Activated CD4-positive, alpha-beta T cell treated with anti-CD3 and anti-CD28 coated beads for 36 hours (primary cell): ENCODE measurements around the gene CLASRP. TPM values are rescaled to one million over a fixed set of nuclear protein-coding genes. Genes with fewer than 3 reads are reported as not detected.

Experiments used
- ATAC-seq: fragments of 200-7000 bp; cut with Tn5 transposase; one replicate; pipeline ENCODE4 v1.10.0; 2021; ENCODE audit warnings: mild to moderate bottlenecking, moderate library complexity
- CTCF ChIA-PET: fragments of 350-600 bp; sonication (Branson Sonifier 250); formaldehyde crosslinking; loops from one replicate; lab custom pipeline; 2021; ENCODE audit warnings: antibody characterized with exemption; lab: Charles Lee
- POLR2A ChIA-PET: fragments of 350-600 bp; sonication (Branson Sonifier 250); formaldehyde crosslinking; loops from one replicate; lab custom pipeline; 2021; ENCODE audit warnings: antibody characterized with exemption, inconsistent platforms; lab: Charles Lee
- DNase-seq: peaks from one replicate; pipeline ENCODE4 v3.0.0-alpha.2; 2020
- H3K27ac Mint-ChIP-seq: one replicate; pipeline ENCODE4 v1.8.0; 2021; ENCODE audit warnings: mixed read lengths
- H3K27me3 Mint-ChIP-seq: one replicate; pipeline ENCODE4 v1.8.0; 2021; ENCODE audit warnings: mixed read lengths
- H3K36me3 Mint-ChIP-seq: one replicate; pipeline ENCODE4 v1.8.0; 2021; ENCODE audit warnings: low read depth, mixed read lengths
- H3K4me1 Mint-ChIP-seq: one replicate; pipeline ENCODE4 v1.8.0; 2021; ENCODE audit warnings: mixed read lengths
- H3K4me3 Mint-ChIP-seq: one replicate; pipeline ENCODE4 v1.8.0; 2021; ENCODE audit warnings: mild to moderate bottlenecking, moderate library complexity, mixed read lengths
- H3K9me3 Mint-ChIP-seq: one replicate; pipeline ENCODE4 v1.8.0; 2021; ENCODE audit warnings: low read depth, mixed read lengths
- intact Hi-C, 2 experiments: fragments of 100-400 bp; cut with DNase I in 1 of 2; cut with micrococcal nuclease in 1 of 2; formaldehyde crosslinking; loops; one replicate each; pipeline versions ENCODE4 v1.14.2 to v1.15.1; 2022 to 2024; cut with DNase I, micrococcal nuclease
- total RNA-seq, 2 experiments: library from RNA; stranded (reverse); gene quantifications; one replicate each; pipeline ENCODE4 v1.2.3, GENCODE V29; 2021

Gene CLASRP
- total RNA-seq, 2 experiments from 2014 or later, result 101 to 103 TPM

- ATAC-seq, result no peak
- no peaks in the 10 kb centered on the region for H3K9me3 Mint-ChIP-seq
- CTCF ChIA-PET, result interaction anchor here (0.8 to 1.2 kb wide), 2 partner anchors 10 to 31 kb away, joined by 3 to 6 read pairs; no protein-coding TSS in a partner anchor
- DNase-seq, result no peak
- H3K36me3 Mint-ChIP-seq, result peaks cover 47% of the 10 kb centered on the region
- H3K4me3 Mint-ChIP-seq, result no peak overlapping the region
- no peaks in the 10 kb centered on the region for H3K4me1 Mint-ChIP-seq
- H3K27me3 Mint-ChIP-seq, result no peaks in the 10 kb centered on the region
- POLR2A ChIA-PET, result no interaction called here
- intact Hi-C loops, result no loop called here
- H3K27ac Mint-ChIP-seq, result no peak overlapping the region
Observed at GRCh38 chr19:45061965-45062364, 23.1 kb downstream of the CLASRP start.

GRCh38 chr19:45063851-45064801 lies 25.3 kb downstream of the CLASRP start:
- DNase-seq, result no peak
- no peak for ATAC-seq
- Mint-ChIP-seq H3K27me3 (no peaks in the 10 kb centered on the region), H3K4me1 (no peaks in the 10 kb centered on the region), H3K4me3 (no peak overlapping the region), H3K36me3 (peaks cover 38% of the 10 kb centered on the region), H3K9me3 (no peaks in the 10 kb centered on the region), H3K27ac (no peak overlapping the region)
- CTCF ChIA-PET, result no interaction called here
- POLR2A ChIA-PET, result interaction anchor here (0.7 kb wide), 1 partner anchor 24 kb away, joined by 3 read pairs; no protein-coding TSS in a partner anchor
- intact Hi-C loops, result no loop called here

- intact Hi-C loops, result no loop called here
- ChIA-PET CTCF (no interaction called here), POLR2A (no interaction called here)
- Mint-ChIP-seq H3K9me3 (no peaks in the 10 kb centered on the region), H3K4me3 (no peak overlapping the region), H3K4me1 (no peaks in the 10 kb centered on the region), H3K36me3 (peaks cover 32% of the 10 kb centered on the region), H3K27me3 (no peaks in the 10 kb centered on the region), H3K27ac (no peak overlapping the region)
- ATAC-seq, result no peak
- no peak for DNase-seq
Observed at GRCh38 chr19:45066921-45067661, 28.2 kb downstream of the CLASRP start.

GRCh38 chr19:45068041-45068440 lies 29.2 kb downstream of the CLASRP start:
- CTCF ChIA-PET, result no interaction called here
- DNase-seq, result no peak
- H3K4me1 Mint-ChIP-seq, result no peaks in the 10 kb centered on the region

GRCh38 chr19:45069056-45069455 lies 30.2 kb downstream of the CLASRP start:
- no peak for ATAC-seq
- no peaks in the 10 kb centered on the region for H3K27me3 Mint-ChIP-seq
- no peak for DNase-seq
- H3K9me3 Mint-ChIP-seq, result no peaks in the 10 kb centered on the region
- H3K4me1 Mint-ChIP-seq, result no peaks in the 10 kb centered on the region
- intact Hi-C loops, result no loop called here
- H3K36me3 Mint-ChIP-seq, result peaks cover 28% of the 10 kb centered on the region
- ChIA-PET POLR2A (interaction anchor here (0.6 kb wide), 2 partner anchors 43 to 140 kb away, joined by 4 to 10 read pairs; no protein-coding TSS in a partner anchor), CTCF (interaction anchor here (0.9 kb wide), 1 partner anchor 9 kb away, joined by 3 read pairs; no protein-coding TSS in a partner anchor)
- no peak overlapping the region for H3K4me3 Mint-ChIP-seq
- H3K27ac Mint-ChIP-seq, result no peak overlapping the region

More at GRCh38 chr19:45068041-45068440, 29.2 kb downstream of the CLASRP start:
- intact Hi-C loops, result no loop called here
- H3K36me3 Mint-ChIP-seq, result peaks cover 28% of the 10 kb centered on the region
- H3K27me3 Mint-ChIP-seq, result no peaks in the 10 kb centered on the region
- H3K9me3 Mint-ChIP-seq, result no peaks in the 10 kb centered on the region
- no peak overlapping the region for H3K4me3 Mint-ChIP-seq
- ATAC-seq, result no peak
- H3K27ac Mint-ChIP-seq, result no peak overlapping the region
- POLR2A ChIA-PET, result no interaction called here

- Mint-ChIP-seq H3K27ac (no peak overlapping the region), H3K27me3 (no peaks in the 10 kb centered on the region), H3K36me3 (peaks cover 24% of the 10 kb centered on the region), H3K4me1 (peaks cover 5% of the 10 kb centered on the region), H3K4me3 (no peak overlapping the region), H3K9me3 (no peaks in the 10 kb centered on the region)
- DNase-seq (no peak), ATAC-seq (no peak)
- intact Hi-C loops, result no loop called here
- ChIA-PET POLR2A (no interaction called here), CTCF (interaction anchor here (1.2 kb wide), 1 partner anchor 11 kb away, joined by 5 read pairs; no protein-coding TSS in a partner anchor)
Observed at GRCh38 chr19:45070214-45070613, 31.4 kb downstream of the CLASRP start.

GRCh38 chr19:45070861-45071544 lies 32.2 kb downstream of the CLASRP start:
- H3K4me1 Mint-ChIP-seq, result peaks cover 5% of the 10 kb centered on the region
- CTCF ChIA-PET, result interaction anchor here (1.1 to 1.2 kb wide), 2 partner anchors 8 to 11 kb away, joined by 5 to 6 read pairs; no protein-coding TSS in a partner anchor
- H3K9me3 Mint-ChIP-seq, result no peaks in the 10 kb centered on the region
- ATAC-seq, result no peak
- no peak overlapping the region for H3K4me3 Mint-ChIP-seq
- H3K27me3 Mint-ChIP-seq, result no peaks in the 10 kb centered on the region
- peaks cover 20% of the 10 kb centered on the region for H3K36me3 Mint-ChIP-seq
- H3K27ac Mint-ChIP-seq, result no peak overlapping the region
- intact Hi-C loops, result no loop called here
- no peak for DNase-seq
- POLR2A ChIA-PET, result no interaction called here

- no peaks in the 10 kb centered on the region for H3K27me3 Mint-ChIP-seq
- no peaks in the 10 kb centered on the region for H3K9me3 Mint-ChIP-seq
- peaks cover 20% of the 10 kb centered on the region for H3K36me3 Mint-ChIP-seq
- no peak overlapping the region for H3K27ac Mint-ChIP-seq
- intact Hi-C loops, result no loop called here
- CTCF ChIA-PET, result interaction anchor here (1.1 to 1.5 kb wide), 2 partner anchors 9 to 32 kb away, joined by 5 to 6 read pairs; partner anchors contain the start of gene CLASRP
- H3K4me1 Mint-ChIP-seq, result peaks cover 6% of the 10 kb centered on the region
- no peak for ATAC-seq
- no peak for DNase-seq
- no peak overlapping the region for H3K4me3 Mint-ChIP-seq
- POLR2A ChIA-PET, result no interaction called here
Observed at GRCh38 chr19:45071545-45071938, 32.7 kb downstream of the CLASRP start.

GRCh38 chr19:45071969-45072790 lies 33.3 kb downstream of the CLASRP start:
- Mint-ChIP-seq H3K4me3 (no peak overlapping the region), H3K27me3 (no peaks in the 10 kb centered on the region), H3K9me3 (no peaks in the 10 kb centered on the region), H3K36me3 (peaks cover 20% of the 10 kb centered on the region), H3K4me1 (peaks cover 13% of the 10 kb centered on the region), H3K27ac (no peak overlapping the region)
- DNase-seq (no peak), ATAC-seq (no peak)
- intact Hi-C loops, result no loop called here
- ChIA-PET CTCF (interaction anchor here (1.1 to 1.5 kb wide), 2 partner anchors 9 to 33 kb away, joined by 5 to 6 read pairs; partner anchors contain the start of gene CLASRP), POLR2A (no interaction called here)

- Mint-ChIP-seq H3K4me1 (peaks cover 23% of the 10 kb centered on the region), H3K27ac (peak overlapping the region; percentile 47), H3K27me3 (no peaks in the 10 kb centered on the region), H3K9me3 (no peaks in the 10 kb centered on the region), H3K36me3 (peaks cover 13% of the 10 kb centered on the region), H3K4me3 (peak overlapping the region; percentile 77)
- POLR2A ChIA-PET, result interaction anchor here (0.9 kb wide), 1 partner anchor 17 kb away, joined by 4 read pairs; no protein-coding TSS in a partner anchor
- ATAC-seq (no peak), DNase-seq (no peak)
- CTCF ChIA-PET, result interaction anchor here (0.6 to 1.1 kb wide), 3 partner anchors 15 to 567 kb away, joined by 3 read pairs; no protein-coding TSS in a partner anchor
- intact Hi-C loops, result loop anchor here (5.0 kb wide), 4 partner anchors 52 to 913 kb away; partner anchors contain the start of genes BLOC1S3 (in 1 of the 2) and TRAPPC6A (in 1 of the 2)
Observed at GRCh38 chr19:45074744-45075300, 36.0 kb downstream of the CLASRP start.
